A549 (cell line): Measurements from ENCODE around the gene SLC35F4. TPM values are rescaled to one million over a fixed set of nuclear protein-coding genes. Genes with fewer than 3 reads are reported as not detected.

Source experiments
- ATAC-seq, 2 experiments: fragments of 200-7000 bp in 1 of 2; fragments of >200 bp in 1 of 2; cut with Nextera tagmentation in 1 of 2; cut with Tn5 transposase in 1 of 2; 3 replicates each; pipeline versions ENCODE4 v1.8.0 to v1.9.1; 2018 to 2020; ENCODE audit warnings: mild to moderate bottlenecking in 1 of 2, moderate library complexity in 1 of 2
- CTCF ChIA-PET: fragments of 300-600 bp; sonication (Branson Sonifier 250); formaldehyde crosslinking; extraction: SDS; loops from one replicate; lab custom pipeline; 2021; ENCODE audit warnings: antibody characterized with exemption, inconsistent platforms; lab: Yijun Ruan, JAX
- POLR2A ChIA-PET: fragments of 350-600 bp; formaldehyde crosslinking; extraction: SDS; loops from one replicate; lab custom pipeline; 2021; ENCODE audit warnings: antibody characterized with exemption, inconsistent platforms; lab: Yijun Ruan, JAX
- DNase-seq, 2 experiments: peaks; one replicate each; pipeline versions ENCODE4 v3.0.0 to v3.0.0-alpha.2; 2011 to 2016; ENCODE audit warnings: low read depth in 1 of 2, low spot score in 1 of 2
- FAIRE-seq: peaks from 2 replicates; lab custom pipeline; 2011; peaks lifted over from hg19 to GRCh38; lab: Jason Lieb, UNC
- H3K27ac ChIP-seq, 2 experiments: fragments of >200 bp; sonication (Bioruptor Twin); formaldehyde crosslinking; 3 replicates each; pipeline ENCODE4 v1.5.1; 2016 to 2017
- H3K4me1 ChIP-seq: fragments of >200 bp; sonication (Bioruptor Twin); formaldehyde crosslinking; 3 replicates; pipeline ENCODE4 v1.6.1; 2016
- H3K4me2 ChIP-seq: fragments of >200 bp; sonication (Bioruptor Twin); formaldehyde crosslinking; 3 replicates; pipeline ENCODE4 v1.6.1; 2016
- H3K4me3 ChIP-seq: fragments of >200 bp; sonication (Bioruptor Twin); formaldehyde crosslinking; 3 replicates; pipeline ENCODE4 v1.5.1; 2016
- H3K9me3 ChIP-seq: fragments of >200 bp; sonication (Bioruptor Twin); formaldehyde crosslinking; 3 replicates; pipeline ENCODE4 v1.6.1; 2016
- ATOH8 ChIP-seq: fragments of 250-450 bp; sonication (Bioruptor Pico); IDR thresholded peaks from 2 replicates; pipeline ENCODE4 v1.5.0; 2020; ENCODE audit warnings: low read depth, mild to moderate bottlenecking, moderate library complexity
- BHLHE40 ChIP-seq: IDR thresholded peaks from 2 replicates; pipeline ENCODE4 v1.6.1; 2012; ENCODE audit warnings: low read depth, low read length, inconsistent platforms
- CBX2 ChIP-seq: fragments of 200-600 bp; sonication (generic); IDR thresholded peaks from 2 replicates; pipeline ENCODE4 v1.6.1; 2016; ENCODE audit warnings: low read depth, mild to moderate bottlenecking, borderline replicate concordance
- CHD2 ChIP-seq: fragments of 150-350 bp; IDR thresholded peaks from 2 replicates; pipeline ENCODE4 v1.6.1; 2014; ENCODE audit warnings: low read length; ENCODE audit not compliant: partially characterized antibody
- CHD4 ChIP-seq: fragments of 200-600 bp; sonication (generic); IDR thresholded peaks from 2 replicates; pipeline ENCODE4 v1.6.1; 2016; ENCODE audit warnings: antibody characterized with exemption, mild to moderate bottlenecking, borderline replicate concordance
- E2F6 ChIP-seq: IDR thresholded peaks from 2 replicates; pipeline ENCODE4 v1.6.1; 2012; ENCODE audit warnings: low read depth, borderline replicate concordance
- EHMT2 ChIP-seq: fragments of 200-600 bp; sonication (generic); IDR thresholded peaks from 2 replicates; pipeline ENCODE4 v1.6.1; 2016; ENCODE audit warnings: antibody characterized with exemption, low read depth, mild to moderate bottlenecking, moderate library complexity
- ELK1 ChIP-seq: fragments of 150-350 bp; IDR thresholded peaks from 2 replicates; pipeline ENCODE4 v1.6.1; 2014; ENCODE audit warnings: low read depth, mild to moderate bottlenecking, low read length
- HES2 ChIP-seq: fragments of >200 bp; sonication (Bioruptor Twin); formaldehyde crosslinking; IDR thresholded peaks from 2 replicates; pipeline ENCODE4 v1.6.1; 2016
- HMGXB4 ChIP-seq: fragments of 250-450 bp; sonication (Bioruptor Pico); IDR thresholded peaks from 2 replicates; pipeline ENCODE4 v1.5.0; 2021; ENCODE audit warnings: mild to moderate bottlenecking, moderate library complexity, borderline replicate concordance
- HOXB13 ChIP-seq: fragments of 250-450 bp; sonication (Bioruptor Pico); IDR thresholded peaks from 2 replicates; pipeline ENCODE4 v1.5.0; 2020; ENCODE audit warnings: low read depth, mild to moderate bottlenecking, moderate library complexity
- JUNB ChIP-seq: fragments of >200 bp; sonication (Bioruptor Twin); formaldehyde crosslinking; IDR thresholded peaks from 2 replicates; pipeline ENCODE4 v1.6.1; 2016
- KDM1A ChIP-seq: fragments of 200-600 bp; sonication (generic); IDR thresholded peaks from 2 replicates; pipeline ENCODE4 v1.6.1; 2016; ENCODE audit warnings: low read depth, mild to moderate bottlenecking
- KDM5A ChIP-seq: fragments of 200-600 bp; sonication (generic); IDR thresholded peaks from 2 replicates; pipeline ENCODE4 v1.6.1; 2016; ENCODE audit warnings: antibody characterized with exemption, mild to moderate bottlenecking
- MAX ChIP-seq: IDR thresholded peaks from 2 replicates; pipeline ENCODE4 v1.6.1; 2012
- MAZ ChIP-seq: fragments of 150-350 bp; IDR thresholded peaks from 2 replicates; pipeline ENCODE4 v1.6.1; 2014; ENCODE audit warnings: antibody characterized with exemption, low read depth, low read length, borderline replicate concordance
- NPAS2 ChIP-seq: fragments of 250-450 bp; sonication (Bioruptor Pico); IDR thresholded peaks from 2 replicates; pipeline ENCODE4 v1.8.0; 2022; ENCODE audit warnings: mild to moderate bottlenecking, moderate library complexity, borderline replicate concordance
- PBX3 ChIP-seq: IDR thresholded peaks from 2 replicates; pipeline ENCODE4 v1.6.1; 2012
- PHF8 ChIP-seq: fragments of 200-600 bp; sonication (generic); IDR thresholded peaks from 2 replicates; pipeline ENCODE4 v1.6.1; 2016; ENCODE audit warnings: low read depth, mild to moderate bottlenecking, antibody characterized with exemption, moderate library complexity, borderline replicate concordance
- POLR2AphosphoS2 ChIP-seq: conservative IDR thresholded peaks from 2 replicates; pipeline ENCODE4 v1.6.1; 2012; ENCODE audit warnings: low read length, improper control_type of control experiment, inconsistent platforms
- RARB ChIP-seq: fragments of 250-450 bp; sonication (Bioruptor Pico); IDR thresholded peaks from 2 replicates; pipeline ENCODE4 v1.8.0; 2021; ENCODE audit warnings: mild to moderate bottlenecking, moderate library complexity
- RCOR1 ChIP-seq: fragments of 150-350 bp; IDR thresholded peaks from 2 replicates; pipeline ENCODE4 v1.6.1; 2014; ENCODE audit warnings: antibody characterized with exemption, low read length, low read depth
- RNF2 ChIP-seq: fragments of 200-600 bp; sonication (generic); IDR thresholded peaks from 2 replicates; pipeline ENCODE4 v1.6.1; 2016; ENCODE audit warnings: low read depth, mild to moderate bottlenecking, antibody characterized with exemption, moderate library complexity, borderline replicate concordance
- TFCP2L1 ChIP-seq: fragments of 250-450 bp; sonication (Bioruptor Pico); IDR thresholded peaks from 2 replicates; pipeline ENCODE4 v1.5.0; 2021; ENCODE audit warnings: mild to moderate bottlenecking
- TP53 ChIP-seq: fragments of 250-450 bp; sonication (Bioruptor Pico); IDR thresholded peaks from 2 replicates; pipeline ENCODE4 v1.5.0; 2021; ENCODE audit warnings: mild to moderate bottlenecking, moderate library complexity
- USF2 ChIP-seq: fragments of 450-650 bp; IDR thresholded peaks from 2 replicates; pipeline ENCODE4 v1.6.1; 2014; ENCODE audit warnings: antibody characterized with exemption
- ZC3H11A ChIP-seq: fragments of 450-650 bp; IDR thresholded peaks from 2 replicates; pipeline ENCODE4 v1.6.1; 2014; ENCODE audit warnings: antibody characterized with exemption, mild to moderate bottlenecking
- ZNF302 ChIP-seq: fragments of 250-450 bp; sonication (Bioruptor Pico); IDR thresholded peaks from 2 replicates; pipeline ENCODE4 v1.9.0; 2021; ENCODE audit warnings: inconsistent platforms, mild to moderate bottlenecking, moderate library complexity
- WGBS: methylation state at CpG from one replicate; pipeline ENCODE4 v1.1.6; 2017; ENCODE audit errors: missing lambda C conversion rate; 5-methylcytosine and 5-hydroxymethylcytosine counted together
- polyA plus RNA-seq, 4 experiments: library from polyadenylated mRNA; depleted of rRNA in 3 of 4; stranded (reverse); fragments of >200 nt; fragmentation: RNase III in 1 of 4; extraction: RNeasy Plus Mini Kit Qiagen cat#74134 plus additional on column Dnase treatment in 1 of 4; gene quantifications; 2 replicates in 3 of 4; 3 replicates in 1 of 4; pipeline ENCODE4 v1.2.3, GENCODE V29; 2011 to 2017

SLC35F4 gene
- polyA plus RNA-seq, 2 of the 4 experiments (the other 2 are of a cell fraction) = not detected

- Histone ChIP-seq H3K4me1 (no peaks in the 10 kb centered on the region), H3K4me2 (no peak overlapping the region), H3K9me3 (peaks cover 4% of the 10 kb centered on the region; the same call in 1 of the 3 replicates), H3K27ac (no peak overlapping the region)
- DNase-seq (no peak), ATAC-seq (no peak), FAIRE-seq (no peak)
- CTCF ChIA-PET = interaction anchor here (2.0 kb wide), 1 partner anchor 50 kb away, joined by 4 read pairs; no protein-coding TSS in a partner anchor
- no peak for TF ChIP-seq TFCP2L1
- TF ChIP-seq KDM1A = no peak
- no peak for TF ChIP-seq RNF2
- no peak for TF ChIP-seq MAZ
- no peak for TF ChIP-seq HOXB13 (CRISPR knock-in tag)
- TF ChIP-seq CHD2 = no peak
- TF ChIP-seq PHF8 = no peak
- TF ChIP-seq MAX = no peak
- TF ChIP-seq, all 56 proteins: peak for 0
- POLR2A ChIA-PET = no interaction called here
- H3K4me3 ChIP-seq = no peak overlapping the region
Observed at GRCh38 chr14:57822081-57822480, 43.8 kb downstream of the SLC35F4 start.

- H3K4me2 ChIP-seq = no peak overlapping the region
- DNase-seq (no peak), ATAC-seq (no peak), FAIRE-seq (no peak)
- TF ChIP-seq HES2 (no peak), EHMT2 (no peak), ATOH8 (CRISPR knock-in tag) (no peak), TFCP2L1 (no peak), POLR2AphosphoS2 (no peak), TP53 (CRISPR knock-in tag) (no peak), RARB (CRISPR knock-in tag) (no peak), RCOR1 (no peak), ZNF302 (no peak), CHD2 (no peak), BHLHE40 (no peak), ELK1 (no peak), MAZ (no peak), HMGXB4 (no peak)
- ChIA-PET POLR2A (no interaction called here), CTCF (interaction anchor here (0.9 to 1.4 kb wide), 2 partner anchors 35 to 50 kb away, joined by 3 to 4 read pairs; no protein-coding TSS in a partner anchor)
- no peak overlapping the region for H3K4me3 ChIP-seq
- H3K9me3 ChIP-seq = no peaks in the 10 kb centered on the region
- H3K27ac ChIP-seq = no peak overlapping the region
- WGBS = 40% methylated on average over 2 of the region's 2 CpGs
- no peaks in the 10 kb centered on the region for H3K4me1 ChIP-seq
Observed at GRCh38 chr14:57820581-57820980, 45.3 kb downstream of the SLC35F4 start.

GRCh38 chr14:57818511-57818910, 47.4 kb downstream of the SLC35F4 start:
- ChIA-PET POLR2A (no interaction called here), CTCF (no interaction called here)
- no peak for DNase-seq
- FAIRE-seq = no peak
- Histone ChIP-seq H3K4me3 (no peak overlapping the region), H3K4me1 (no peaks in the 10 kb centered on the region), H3K9me3 (no peaks in the 10 kb centered on the region), H3K4me2 (no peak overlapping the region), H3K27ac (no peak overlapping the region)
- no peak for ATAC-seq
- WGBS = 0% methylated on average over 1 of the region's 1 CpG
- no peak for TF ChIP-seq HOXB13 (CRISPR knock-in tag)
- no peak for TF ChIP-seq CHD4
- no peak for TF ChIP-seq KDM5A
- no peak for TF ChIP-seq USF2
- no peak for TF ChIP-seq ZC3H11A
- no peak for TF ChIP-seq NPAS2 (CRISPR knock-in tag)
- no peak for TF ChIP-seq PBX3
- TF ChIP-seq KDM1A = no peak
- no peak for TF ChIP-seq E2F6
- TF ChIP-seq JUNB = no peak
- TF ChIP-seq CBX2 = no peak
